Neural progenitor cell (in vitro differentiated cells): ENCODE measurements around the gene USP34.

Experiments
- CTCF ChIP-seq: fragments of 200-600 bp; sonication (generic); IDR thresholded peaks from 2 replicates; pipeline ENCODE4 v1.5.1; 2017; ENCODE audit warnings: antibody characterized with exemption, mild to moderate bottlenecking
- EZH2 ChIP-seq: fragments of 200-600 bp; sonication (generic); IDR thresholded peaks from 2 replicates; pipeline ENCODE4 v1.6.1; 2017; ENCODE audit warnings: antibody characterized with exemption, mild to moderate bottlenecking, moderate library complexity
- EZH2phosphoT487 ChIP-seq: fragments of 200-600 bp; sonication (generic); IDR thresholded peaks from 2 replicates; pipeline ENCODE4 v1.6.1; 2017; ENCODE audit warnings: antibody characterized with exemption

GRCh38 chr2:61210332-61210981, 260.4 kb downstream of the USP34 start:
- TF ChIP-seq CTCF (no peak), EZH2phosphoT487 (no peak), EZH2 (no peak)
